Skeletal muscle tissue (tissue), 4 donors: Measurements from ENCODE around the gene ZNF853. TPM values are rescaled to one million over a fixed set of nuclear protein-coding genes. Genes with fewer than 3 reads are reported as not detected.

Source experiments
- H3K27ac ChIP-seq: one replicate; pipeline ENCODE4 v1.7.0; 2013; ENCODE audit warnings: mild to moderate bottlenecking, low read depth, low read length, inconsistent platforms
- H3K27me3 ChIP-seq, 3 donors: one replicate each; pipeline ENCODE4 v1.7.0; 2013; ENCODE audit warnings: low read length in 3 of 3; ENCODE audit not compliant: control insufficient read depth in 3 of 3, insufficient read depth in 3 of 3
- H3K36me3 ChIP-seq, 3 donors: one replicate each; pipeline ENCODE4 v1.7.0; 2013; ENCODE audit warnings: low read length in 3 of 3; ENCODE audit not compliant: control insufficient read depth in 3 of 3, insufficient read depth in 3 of 3
- H3K4me1 ChIP-seq, 3 donors: one replicate each; pipeline ENCODE4 v1.7.0; 2013; ENCODE audit warnings: low read length in 3 of 3, mild to moderate bottlenecking in 3 of 3; ENCODE audit not compliant: control insufficient read depth in 3 of 3, insufficient read depth in 3 of 3
- H3K4me3 ChIP-seq, 3 donors: one replicate each; pipeline ENCODE4 v1.7.0; 2013; ENCODE audit warnings: low read length in 3 of 3
- H3K9ac ChIP-seq, 3 donors: one replicate each; pipeline ENCODE4 v1.7.0; 2013; ENCODE audit warnings: low read length in 3 of 3, mild to moderate bottlenecking in 3 of 3, moderate library complexity in 2 of 3, low read depth in 1 of 3
- H3K9me3 ChIP-seq, 3 donors: one replicate each; pipeline ENCODE4 v1.7.0; 2013; ENCODE audit warnings: low read length in 3 of 3; ENCODE audit not compliant: control insufficient read depth in 3 of 3
- total RNA-seq: library from RNA; depleted of rRNA; stranded (reverse); fragments of >200 nt; gene quantifications from one replicate; pipeline ENCODE4 v1.2.3, GENCODE V29; 2014
- donor health status: Osteomylitis.

The ZNF853 gene
- total RNA-seq, 1 donor from 2014 or later: 12.0 TPM

DNA sequence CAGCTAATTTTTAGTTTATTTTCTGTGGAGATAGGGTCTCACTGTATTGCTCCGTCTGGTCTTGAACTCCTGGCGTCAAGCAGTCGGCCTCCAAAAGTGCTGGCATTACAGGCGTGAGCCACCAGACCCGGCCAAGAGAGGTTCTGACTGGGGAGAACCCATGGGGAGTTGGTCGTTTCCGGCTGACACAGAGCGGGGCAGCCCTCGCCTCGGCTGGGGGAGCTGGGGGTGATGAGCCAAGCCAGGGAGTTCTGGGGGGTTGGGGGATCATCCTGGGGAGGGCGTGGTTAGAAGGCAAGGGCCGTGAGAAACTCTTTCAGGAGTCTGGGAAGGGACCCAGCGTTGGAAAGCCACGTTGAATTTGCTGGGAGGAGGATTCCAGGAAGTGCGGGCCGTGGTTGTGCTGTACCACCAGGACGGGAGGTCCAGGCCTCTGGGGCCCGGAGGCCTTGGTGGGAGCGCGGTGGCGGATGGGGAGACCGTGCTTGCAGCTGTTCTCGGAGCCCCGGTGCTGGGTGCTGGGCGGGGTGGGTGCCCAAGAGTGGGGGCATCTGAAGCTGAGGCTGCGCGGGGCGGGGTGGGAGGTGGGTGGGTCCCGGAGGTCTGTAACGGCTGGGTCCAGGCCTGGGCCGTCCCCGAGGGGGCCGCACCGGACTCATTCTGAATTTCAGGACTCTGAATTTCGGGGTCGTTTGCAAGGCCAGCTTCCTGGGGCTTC lies 8.4 kb upstream of the ZNF853 start:
- no peak overlapping the region for H3K4me3 ChIP-seq

DNA sequence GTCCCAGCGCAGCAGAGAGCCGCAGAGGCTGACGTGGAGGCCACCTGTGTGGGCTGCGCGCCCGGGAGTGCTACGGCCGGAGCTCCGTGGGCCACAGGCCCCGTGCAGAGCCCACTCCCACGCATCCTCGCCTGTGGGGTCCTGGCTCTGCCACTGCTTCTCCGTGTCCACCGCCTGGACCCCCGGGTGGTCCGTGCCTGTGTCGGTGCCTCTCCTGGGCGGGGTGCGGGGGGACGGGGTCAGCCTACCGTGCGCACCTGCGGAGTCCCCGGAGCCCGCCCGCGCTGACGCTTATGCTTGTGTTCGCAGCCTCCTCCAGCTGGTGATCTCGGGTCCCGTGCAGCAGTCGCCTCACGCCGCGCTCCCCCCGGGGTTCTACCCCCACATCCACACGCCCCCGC lies 7.8 kb upstream of the ZNF853 start:
- Histone ChIP-seq H3K9me3 (no peaks in the 10 kb centered on the region), H3K36me3 (peaks cover 13 to 24% (median 15%) of the 10 kb centered on the region in 3 donors), H3K4me1 (no peaks in the 10 kb centered on the region), H3K9ac (no peak overlapping the region), H3K27ac (no peak overlapping the region), H3K4me3 (no peak overlapping the region), H3K27me3 (no peaks in the 10 kb centered on the region)

More for the DNA sequence above, 8.4 kb upstream of the ZNF853 start:
- no peaks in the 10 kb centered on the region for H3K27me3 ChIP-seq
- peaks cover 19 to 30% (median 21%) of the 10 kb centered on the region in 3 donors for H3K36me3 ChIP-seq
- no peaks in the 10 kb centered on the region for H3K9me3 ChIP-seq
- H3K27ac ChIP-seq: no peak overlapping the region
- no peaks in the 10 kb centered on the region for H3K4me1 ChIP-seq
- H3K9ac ChIP-seq: no peak overlapping the region

DNA sequence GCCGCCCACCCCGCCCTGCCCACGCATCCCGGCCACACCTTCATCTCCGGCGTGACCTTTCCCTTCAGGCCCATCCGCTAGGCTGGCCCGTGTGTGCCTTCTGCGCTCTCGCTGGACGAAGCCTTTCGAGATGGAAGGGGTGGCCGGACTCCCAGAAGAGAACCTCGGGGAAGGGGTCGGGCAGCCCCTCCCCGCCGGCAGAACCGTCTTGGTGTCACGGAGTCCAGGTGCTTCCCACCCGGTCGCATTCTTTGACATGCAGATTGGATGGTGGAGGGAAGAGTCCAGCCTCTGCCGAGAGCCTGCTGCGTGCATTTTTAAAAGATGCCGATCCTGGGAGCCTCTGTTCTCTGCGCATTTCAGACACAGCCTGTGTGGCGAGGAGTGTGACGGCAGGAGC lies 7.3 kb upstream of the ZNF853 start:
- no peaks in the 10 kb centered on the region for H3K4me1 ChIP-seq
- H3K27ac ChIP-seq: no peak overlapping the region
- H3K4me3 ChIP-seq: no peak overlapping the region
- no peaks in the 10 kb centered on the region for H3K9me3 ChIP-seq
- peaks cover 12 to 23% (median 13%) of the 10 kb centered on the region in 3 donors for H3K36me3 ChIP-seq
- H3K27me3 ChIP-seq: no peaks in the 10 kb centered on the region
- no peak overlapping the region for H3K9ac ChIP-seq

DNA sequence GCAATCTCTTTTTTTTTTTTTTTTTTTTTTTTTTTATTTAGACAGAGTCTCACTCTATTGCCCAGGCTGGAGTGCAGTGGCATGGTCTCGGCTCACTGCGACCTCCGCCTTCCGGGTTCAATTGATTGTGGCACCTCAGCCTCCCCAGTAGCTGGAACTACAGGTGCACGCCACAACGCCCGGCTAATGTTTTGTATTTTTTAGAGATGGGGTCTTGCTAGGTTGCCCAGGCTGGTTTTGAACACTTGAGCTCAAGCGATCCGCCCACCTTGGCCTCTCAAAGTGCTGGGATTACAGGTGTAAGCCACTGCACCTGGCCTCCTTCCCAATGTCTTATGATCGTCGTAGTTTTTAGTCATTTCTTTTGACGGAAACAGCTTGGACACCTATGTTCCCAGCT lies 6.6 kb upstream of the ZNF853 start:
- Histone ChIP-seq H3K9me3 (no peaks in the 10 kb centered on the region), H3K27ac (no peak overlapping the region), H3K36me3 (peaks cover 11 to 21% (median 12%) of the 10 kb centered on the region in 3 donors), H3K4me1 (no peaks in the 10 kb centered on the region), H3K9ac (no peak overlapping the region), H3K4me3 (no peak overlapping the region), H3K27me3 (no peaks in the 10 kb centered on the region)

DNA sequence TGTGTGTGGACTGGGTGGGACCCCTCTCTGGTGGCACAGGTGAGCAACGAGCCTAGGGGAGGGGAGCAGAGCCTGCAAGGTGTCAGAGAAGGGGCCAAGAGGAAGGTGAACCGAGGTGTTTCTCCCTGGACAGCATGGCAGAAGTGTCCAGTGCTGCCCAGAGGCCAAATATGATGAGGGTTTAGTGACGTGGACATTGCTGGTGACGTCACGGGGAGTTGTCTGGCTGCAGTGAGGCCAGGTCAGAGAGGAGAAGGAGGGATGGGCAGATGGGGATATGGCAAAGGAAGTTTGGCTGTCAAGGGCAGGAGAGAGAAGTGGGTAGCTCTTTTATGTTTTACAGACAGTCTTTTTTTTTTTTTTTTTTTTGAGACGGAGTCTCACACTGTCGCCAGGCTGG lies 2.6 kb upstream of the ZNF853 start:
- H3K4me3 ChIP-seq: no peak overlapping the region
- H3K4me1 ChIP-seq: peaks cover 3 to 13% (median 10%) of the 10 kb centered on the region in 3 donors
- H3K27me3 ChIP-seq: peaks cover 0 to 3% (median 0%) of the 10 kb centered on the region in 3 donors
- H3K9ac ChIP-seq: no peak overlapping the region
- H3K27ac ChIP-seq: no peak overlapping the region
- no peaks in the 10 kb centered on the region for H3K9me3 ChIP-seq
- H3K36me3 ChIP-seq: peaks cover 3 to 5% (median 5%) of the 10 kb centered on the region in 3 donors

DNA sequence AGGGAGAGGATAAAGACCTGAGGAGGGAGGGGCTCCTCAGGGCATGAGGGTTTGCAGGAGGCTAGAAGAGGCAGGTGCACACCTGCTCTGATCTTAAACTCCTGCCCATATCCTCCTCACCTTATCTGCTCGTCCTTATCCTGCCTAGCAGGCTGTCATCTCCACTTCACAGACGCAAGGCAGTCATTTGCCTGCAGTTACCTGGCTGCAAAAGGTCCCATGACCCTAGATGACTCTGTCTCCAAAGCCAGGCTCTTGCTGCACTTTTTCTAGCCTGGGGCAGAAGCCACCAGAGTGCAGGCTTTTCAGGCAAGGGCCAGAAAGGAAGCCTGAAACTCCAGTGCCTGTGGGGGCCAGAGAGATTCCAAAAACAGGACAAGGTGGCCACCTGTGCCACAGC lies 1.7 kb upstream of the ZNF853 start:
- H3K27me3 ChIP-seq: peaks cover 0 to 3% (median 0%) of the 10 kb centered on the region in 3 donors
- H3K36me3 ChIP-seq: peaks cover 0 to 3% (median 3%) of the 10 kb centered on the region in 3 donors
- H3K4me1 ChIP-seq: peaks cover 3 to 13% (median 10%) of the 10 kb centered on the region in 3 donors
- no peak overlapping the region for H3K27ac ChIP-seq
- no peak overlapping the region for H3K4me3 ChIP-seq
- H3K9me3 ChIP-seq: no peaks in the 10 kb centered on the region
- H3K9ac ChIP-seq: no peak overlapping the region

DNA sequence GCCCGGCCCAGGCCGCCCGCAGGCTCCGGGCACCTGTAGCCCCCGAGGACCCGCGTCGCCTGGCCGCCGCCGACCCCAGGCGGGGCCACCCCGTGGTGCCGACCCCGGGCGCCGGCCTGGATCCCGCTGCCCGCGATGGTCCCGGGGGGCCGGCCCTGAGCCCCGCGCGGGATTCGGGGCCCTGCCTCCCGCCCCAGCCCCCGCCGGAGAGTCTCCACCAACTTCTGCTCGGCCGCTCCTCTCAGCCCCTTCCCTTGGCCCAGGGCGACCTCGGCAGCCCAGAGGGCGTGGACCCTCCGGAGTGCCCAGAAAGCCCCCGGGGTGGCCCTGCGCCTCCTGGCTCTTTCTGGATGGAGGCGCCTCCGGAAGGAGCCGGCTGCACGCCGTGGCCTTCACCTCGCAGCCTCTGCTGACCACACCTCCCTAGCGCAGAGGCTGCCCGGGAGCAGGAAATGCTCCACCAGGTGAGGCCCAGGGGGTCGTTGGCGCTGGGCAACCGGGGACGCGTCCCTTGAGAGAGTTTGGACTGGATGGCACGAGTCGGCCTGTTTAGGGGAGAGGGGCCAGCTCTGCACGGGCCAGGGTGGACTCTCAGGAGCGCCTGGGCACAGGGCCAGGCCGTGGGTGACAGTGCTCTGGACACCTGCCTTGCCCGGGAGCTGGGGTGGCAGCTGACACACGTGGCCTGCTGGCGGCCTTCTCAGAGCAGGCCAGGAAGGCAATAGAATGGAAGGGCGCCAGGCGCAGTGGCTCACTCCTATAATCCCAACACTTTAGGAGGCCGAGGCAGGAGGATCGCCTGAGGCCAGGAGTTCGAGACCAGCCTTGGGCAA lies 529 bp downstream of the ZNF853 start:
- Histone ChIP-seq H3K9ac (peak overlapping the region; percentile 66 to 82 (median 69)), H3K27ac (no peak overlapping the region), H3K27me3 (peaks cover 0 to 3% (median 0%) of the 10 kb centered on the region in 3 donors), H3K9me3 (no peaks in the 10 kb centered on the region), H3K4me3 (peak overlapping the region; percentile 61 to 78 (median 69)), H3K36me3 (peaks cover 0 to 6% (median 3%) of the 10 kb centered on the region in 3 donors), H3K4me1 (peaks cover 3 to 13% (median 10%) of the 10 kb centered on the region in 3 donors)

DNA sequence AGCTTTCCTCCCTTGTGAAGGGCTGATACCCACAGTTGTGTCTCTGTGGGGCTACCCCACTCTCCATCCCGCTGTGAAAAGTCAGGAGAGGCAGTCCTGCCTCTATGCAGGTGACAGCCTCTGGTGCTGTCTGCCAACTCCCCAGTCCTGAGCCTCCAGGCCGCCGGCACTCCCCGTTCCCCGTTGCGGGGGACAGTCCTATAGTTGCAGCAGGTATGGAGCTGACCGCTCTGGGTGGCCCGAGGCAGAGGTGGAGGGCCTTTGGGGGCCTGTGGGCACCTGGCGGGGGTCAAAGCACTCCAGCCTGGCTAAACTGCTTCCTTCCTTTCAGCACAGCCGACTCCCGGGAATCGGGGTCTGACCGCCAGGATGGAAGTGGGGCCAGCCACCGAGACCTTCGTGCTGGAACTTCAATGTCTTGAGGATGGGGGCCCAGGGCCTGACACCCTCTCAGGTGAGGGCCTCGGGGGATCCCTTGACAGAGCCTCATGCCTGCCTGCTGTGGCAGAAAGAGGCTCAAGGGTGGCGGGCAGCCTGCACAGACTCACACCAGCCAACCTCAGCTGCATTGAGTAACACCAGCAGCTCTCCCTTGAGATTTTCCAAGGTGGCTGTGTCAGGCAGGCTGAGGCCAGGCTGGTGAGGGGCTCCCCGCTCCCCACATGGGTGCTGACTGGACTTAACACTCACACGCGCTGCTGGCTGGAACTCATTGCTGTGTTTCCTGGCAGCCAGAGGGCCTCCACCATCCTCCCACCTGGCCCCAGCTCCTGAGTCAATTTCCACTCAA lies 1.6 kb downstream of the ZNF853 start:
- Histone ChIP-seq H3K27me3 (peaks cover 0 to 3% (median 0%) of the 10 kb centered on the region in 3 donors), H3K9me3 (no peaks in the 10 kb centered on the region), H3K4me3 (no peak overlapping the region), H3K9ac (no peak overlapping the region), H3K27ac (no peak overlapping the region), H3K36me3 (peaks cover 8 to 15% (median 12%) of the 10 kb centered on the region in 3 donors), H3K4me1 (peaks cover 3 to 13% (median 10%) of the 10 kb centered on the region in 3 donors)

DNA sequence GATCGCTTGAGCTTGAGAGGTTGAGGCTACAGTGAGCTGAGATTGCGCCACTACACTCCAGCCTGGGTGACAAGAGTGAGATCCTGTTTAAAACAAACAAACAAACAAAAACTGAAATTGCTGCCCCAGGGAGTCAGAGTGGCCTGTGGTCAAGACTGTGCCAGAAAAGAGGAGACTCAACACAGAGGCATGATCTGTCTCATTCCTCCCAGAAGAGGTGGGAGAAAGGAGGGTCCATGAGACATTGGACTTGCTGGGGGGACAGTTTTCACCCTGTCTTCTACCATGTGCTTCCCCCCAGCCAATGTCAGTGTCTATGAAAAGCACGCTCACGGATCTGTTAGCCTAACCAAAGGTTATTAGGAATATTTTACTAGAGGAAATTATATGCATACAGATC lies 3.2 kb downstream of the ZNF853 start:
- Histone ChIP-seq H3K36me3 (peaks cover 12 to 25% (median 12%) of the 10 kb centered on the region in 3 donors), H3K4me1 (peaks cover 3 to 13% (median 10%) of the 10 kb centered on the region in 3 donors), H3K27me3 (peaks cover 0 to 3% (median 0%) of the 10 kb centered on the region in 3 donors), H3K9me3 (no peaks in the 10 kb centered on the region), H3K4me3 (no peak overlapping the region), H3K9ac (no peak overlapping the region), H3K27ac (no peak overlapping the region)
